WTC11 (cell line): ENCODE data around the gene PIK3R1.

Experiments
- FOXP1 ChIP-seq: sonication (generic); formaldehyde crosslinking; IDR thresholded peaks from 2 replicates; pipeline ENCODE4 v1.8.0; 2022; ENCODE audit warnings: missing genetic modification reagents, mild to moderate bottlenecking, moderate library complexity, borderline replicate concordance
- NR1H2 ChIP-seq: sonication (generic); formaldehyde crosslinking; IDR thresholded peaks from 2 replicates; pipeline ENCODE4 v1.9.0; 2021; ENCODE audit warnings: mild to moderate bottlenecking, moderate library complexity, missing genetic modification reagents
- SP1 ChIP-seq: sonication (generic); formaldehyde crosslinking; conservative IDR thresholded peaks from 2 replicates; pipeline ENCODE4 v1.8.1; 2022; ENCODE audit warnings: missing genetic modification reagents
- ZBTB43 ChIP-seq: sonication (generic); formaldehyde crosslinking; IDR thresholded peaks from 2 replicates; pipeline ENCODE4 v1.8.1; 2023; ENCODE audit warnings: mild to moderate bottlenecking, missing genetic modification reagents
- TF ChIP-seq, protein P1 (sequence below): fragments of 200-600 bp; IDR thresholded peaks from 2 replicates; pipeline ENCODE4 v1.8.0; 2022; ENCODE audit warnings: antibody characterized with exemption

DNA sequence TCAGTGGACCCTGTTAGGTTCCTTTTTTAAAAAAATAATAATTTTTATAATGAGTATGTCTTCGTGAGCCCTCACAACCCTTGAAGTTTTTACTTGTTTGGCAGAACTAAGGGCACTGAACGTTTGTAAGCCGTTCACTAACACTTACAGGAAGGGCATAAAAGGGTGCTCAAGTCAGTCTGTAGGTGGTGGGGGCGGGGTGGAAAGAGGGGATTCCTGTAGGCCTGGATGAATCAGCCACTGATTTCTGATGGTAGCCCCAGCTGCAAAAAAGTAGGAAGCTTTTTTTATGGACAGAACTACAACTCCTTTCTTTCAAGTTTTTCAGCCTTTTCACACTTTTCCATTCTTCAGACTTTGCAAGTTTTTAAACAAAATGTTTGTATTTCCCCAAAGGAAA lies 35.8 kb downstream of the PIK3R1 start:
- TF ChIP-seq, protein P1, sequence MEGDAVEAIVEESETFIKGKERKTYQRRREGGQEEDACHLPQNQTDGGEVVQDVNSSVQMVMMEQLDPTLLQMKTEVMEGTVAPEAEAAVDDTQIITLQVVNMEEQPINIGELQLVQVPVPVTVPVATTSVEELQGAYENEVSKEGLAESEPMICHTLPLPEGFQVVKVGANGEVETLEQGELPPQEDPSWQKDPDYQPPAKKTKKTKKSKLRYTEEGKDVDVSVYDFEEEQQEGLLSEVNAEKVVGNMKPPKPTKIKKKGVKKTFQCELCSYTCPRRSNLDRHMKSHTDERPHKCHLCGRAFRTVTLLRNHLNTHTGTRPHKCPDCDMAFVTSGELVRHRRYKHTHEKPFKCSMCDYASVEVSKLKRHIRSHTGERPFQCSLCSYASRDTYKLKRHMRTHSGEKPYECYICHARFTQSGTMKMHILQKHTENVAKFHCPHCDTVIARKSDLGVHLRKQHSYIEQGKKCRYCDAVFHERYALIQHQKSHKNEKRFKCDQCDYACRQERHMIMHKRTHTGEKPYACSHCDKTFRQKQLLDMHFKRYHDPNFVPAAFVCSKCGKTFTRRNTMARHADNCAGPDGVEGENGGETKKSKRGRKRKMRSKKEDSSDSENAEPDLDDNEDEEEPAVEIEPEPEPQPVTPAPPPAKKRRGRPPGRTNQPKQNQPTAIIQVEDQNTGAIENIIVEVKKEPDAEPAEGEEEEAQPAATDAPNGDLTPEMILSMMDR = no peak
- TF ChIP-seq SP1 (CRISPR knock-in tag) (no peak), NR1H2 (CRISPR knock-in tag) (no peak), FOXP1 (no peak), ZBTB43 (no peak)
